Neural progenitor cell (in vitro differentiated cells): Measurements from ENCODE around the gene SDHA.

Source experiments
- EZH2 ChIP-seq: fragments of 200-600 bp; sonication (generic); IDR thresholded peaks from 2 replicates; pipeline ENCODE4 v1.6.1; 2017; ENCODE audit warnings: antibody characterized with exemption, mild to moderate bottlenecking, moderate library complexity
- EZH2phosphoT487 ChIP-seq: fragments of 200-600 bp; sonication (generic); IDR thresholded peaks from 2 replicates; pipeline ENCODE4 v1.6.1; 2017; ENCODE audit warnings: antibody characterized with exemption

- TF ChIP-seq EZH2 (no peak), EZH2phosphoT487 (no peak)
These were observed 24.0 kb upstream of the SDHA start for GRCh38 chr5:194102-194501.
